ENCODE measurements around the gene ISOC2. TPM values are rescaled to one million over a fixed set of nuclear protein-coding genes. Genes with fewer than 3 reads are reported as not detected.

The ISOC2 gene
- total and polyA plus RNA-seq, 2 donors (not counting 3 experiments of a cell fraction or from before 2014, with no cell fraction given) = 49.3 to 68.7 TPM

- Histone ChIP-seq H4K20me1 (replicated peaks; ENCODE audit: control insufficient read depth, extremely low read depth, insufficient read depth, low read length) (no peaks in the 10 kb centered on the region), H3K27me3 (ENCODE audit: control insufficient read depth in 2 of 2, insufficient read depth in 2 of 2, low read length in 2 of 2) (peaks cover 21 to 24% of the 10 kb centered on the region in 2 experiments), H2AFZ (ENCODE audit: low read depth, low read length) (no peak overlapping the region), H3K9me3 (replicated peaks; ENCODE audit: control insufficient read depth, insufficient read depth, low read length) (no peaks in the 10 kb centered on the region), H3K9me1 (replicated peaks; ENCODE audit: control insufficient read depth, extremely low read depth, insufficient read depth, low read length) (no peaks in the 10 kb centered on the region), H3K4me2 (ENCODE audit: insufficient read depth, low read length) (no peak overlapping the region), H3K27ac (ENCODE audit: insufficient read depth, low read depth, low read length) (no peak overlapping the region), H3K4me1 (ENCODE audit: control insufficient read depth, extremely low read depth, insufficient read depth, low read length) (no peaks in the 10 kb centered on the region), H3K9ac (replicated peaks; ENCODE audit: extremely low read depth, insufficient read depth, low read length) (no peak overlapping the region), H3K79me2 (ENCODE audit: control insufficient read depth, insufficient read depth, low read length) (no peaks in the 10 kb centered on the region), H3K36me3 (ENCODE audit: control insufficient read depth in 2 of 2, extremely low read depth in 1 of 2, insufficient read depth in 2 of 2, low read length in 2 of 2) (no peaks in the 10 kb centered on the region), H3K4me3 (replicated peaks in 1 of 3; ENCODE audit: insufficient read depth in 1 of 3, low read depth in 1 of 3, low read length in 3 of 3) (no peak overlapping the region)
- FAIRE-seq = no peak
- no TSS peak for BruUV-seq (replicated peaks)
- ChIA-PET POLR2A (interaction anchor here (1.0 kb wide), 1 partner anchor 30 kb away, joined by 3 read pairs; no protein-coding TSS in a partner anchor), CTCF (interaction anchor here (0.7 to 1.5 kb wide), 11 partner anchors 8 to 295 kb away, joined by 3 to 13 read pairs (median 4); partner anchors contain the start of genes SYT5 and UBE2S)
- intact Hi-C loops (cut with micrococcal nuclease) (no loop called here), dilution Hi-C loops (cut with MboI; ENCODE audit: extremely low pct_ligation_motif_present, low sequenced_read_pairs) (no loop called here)
- TF ChIP-seq CTCF (IDR thresholded peaks at IDR 0.05; ENCODE audit: extremely low read depth in 1 of 2, insufficient read depth in 1 of 2, low read depth in 1 of 2, low read length in 2 of 2) (no peak), EZH2 (IDR thresholded peaks at IDR 0.05; ENCODE audit: borderline replicate concordance, low read depth, low read length, severe bottlenecking) (no peak), GATA2 (IDR thresholded peaks at IDR 0.05; ENCODE audit: insufficient read depth, insufficient read length, low read depth, low read length) (no peak), MYC (IDR thresholded peaks at IDR 0.05; ENCODE audit: low read depth, low read length) (no peak), FOS (IDR thresholded peaks at IDR 0.05; ENCODE audit: borderline replicate concordance, insufficient read depth, low read length) (no peak)
- TF ChIP-seq, protein P1, sequence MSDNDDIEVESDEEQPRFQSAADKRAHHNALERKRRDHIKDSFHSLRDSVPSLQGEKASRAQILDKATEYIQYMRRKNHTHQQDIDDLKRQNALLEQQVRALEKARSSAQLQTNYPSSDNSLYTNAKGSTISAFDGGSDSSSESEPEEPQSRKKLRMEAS (IDR thresholded peaks at IDR 0.05; ENCODE audit: insufficient read depth, insufficient read length) = no peak
- no peak for DNase-seq (ENCODE audit: low read depth, low spot score)
Observed at GRCh38 chr19:55436847-55437246, 24.6 kb downstream of the ISOC2 start.
